Small intestine (tissue), 7 donors: ENCODE measurements around the gene TNRC6A. TPM values are rescaled to one million over a fixed set of nuclear protein-coding genes. Genes with fewer than 3 reads are reported as not detected.
A peak's percentile ranks its signal among the peaks of the same experiment; 100 is the strongest.

Experiments used
- DNase-seq, 2 donors: peaks; one replicate each; pipeline versions ENCODE4 v3.0.0 to v3.0.0-alpha.2; 2013
- FAIRE-seq: peaks from 2 replicates; lab custom pipeline; 2012; peaks lifted over from hg19 to GRCh38; lab: Jason Lieb, UNC
- H3K27ac ChIP-seq, 3 donors: one replicate each; pipeline ENCODE4 v1.5.1; 2013; ENCODE audit warnings: low read length in 2 of 3, mild to moderate bottlenecking in 2 of 3, control low read depth in 1 of 3, inconsistent platforms in 1 of 3, low read depth in 1 of 3, moderate library complexity in 1 of 3
- H3K27me3 ChIP-seq, 3 donors: one replicate each; pipeline ENCODE4 v1.6.1; 2013; ENCODE audit warnings: low read length in 3 of 3, inconsistent platforms in 1 of 3; ENCODE audit not compliant: control insufficient read depth in 3 of 3, insufficient read depth in 3 of 3
- H3K36me3 ChIP-seq, 3 donors: one replicate each; pipeline ENCODE4 v1.6.1; 2013; ENCODE audit warnings: low read length in 3 of 3, inconsistent platforms in 1 of 3, low read depth in 1 of 3, mild to moderate bottlenecking in 1 of 3, moderate library complexity in 1 of 3; ENCODE audit not compliant: control insufficient read depth in 3 of 3, insufficient read depth in 2 of 3
- H3K4me1 ChIP-seq, 3 donors: one replicate each; pipeline ENCODE4 v1.6.1; 2013; ENCODE audit warnings: low read length in 2 of 3, inconsistent platforms in 1 of 3, low read depth in 1 of 3, mild to moderate bottlenecking in 1 of 3, moderate library complexity in 1 of 3; ENCODE audit not compliant: control insufficient read depth in 3 of 3, insufficient read depth in 2 of 3
- H3K4me3 ChIP-seq, 3 donors: one replicate each; pipeline ENCODE4 v1.5.1; 2013; ENCODE audit warnings: low read length in 3 of 3, control low read depth in 1 of 3, inconsistent platforms in 1 of 3, low read depth in 1 of 3, mild to moderate bottlenecking in 1 of 3, moderate library complexity in 1 of 3
- H3K9me3 ChIP-seq, 2 donors: one replicate each; pipeline ENCODE4 v1.6.1; 2013; ENCODE audit warnings: low read depth in 1 of 2, low read length in 1 of 2; ENCODE audit not compliant: control insufficient read depth in 2 of 2, insufficient read depth in 1 of 2
- WGBS, 3 donors: extraction: QIAGEN DNeasy Blood & Tissue Kit; methylation state at CpG; one replicate each; pipeline ENCODE4 v1.1.7; 2013; 5-methylcytosine and 5-hydroxymethylcytosine counted together
- polyA plus RNA-seq, 4 donors: library from polyadenylated mRNA; stranded (reverse) in 3 of 4; unstranded in 1 of 4; fragments of 200-250 nt in 3 of 4; fragments of 120-200 nt in 1 of 4; gene quantifications; one replicate each; pipeline versions ENCODE4 v1.2.1 to v1.2.3, GENCODE V29; 2013
- donor health status: healthy with polysubstance abuse.
- donor health status: control.
- donor health status: control.
- donor health status: Bipolar disorder and iron deficiency.
- donor health status: healthy.

Gene TNRC6A
- polyA plus RNA-seq, 4 donors = 8.1 to 39.8 (median 14.1) TPM

DNA sequence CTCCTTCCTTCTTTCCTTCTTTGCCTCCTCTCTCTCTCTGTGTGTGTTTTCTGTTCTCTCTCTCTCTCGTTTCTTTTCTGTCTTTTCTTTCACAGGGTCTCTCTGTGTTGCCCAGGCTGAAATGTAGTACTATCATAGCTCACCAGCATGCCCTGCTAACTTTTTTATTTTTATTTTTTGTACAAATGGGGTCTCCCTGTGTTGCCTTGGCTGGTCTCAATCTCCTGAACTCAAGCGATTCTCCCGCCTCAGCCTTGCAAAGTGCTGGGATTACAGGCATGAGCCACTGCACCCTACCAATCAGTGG lies 117.9 kb downstream of the TNRC6A start:
- H3K9me3 ChIP-seq = no peaks in the 10 kb centered on the region
- DNase-seq (no peak), FAIRE-seq (no peak)
- H3K4me1 ChIP-seq = peaks cover 2 to 51% (median 10%) of the 10 kb centered on the region in 3 donors
- no peaks in the 10 kb centered on the region for H3K36me3 ChIP-seq
- peak overlapping the region in 2 of 3 donors; percentile 58 to 80 for H3K27ac ChIP-seq
- 78 to 81% (median 79%) methylated on average over 3 of the region's 3 CpGs for WGBS, 3 donors
- H3K4me3 ChIP-seq = peak overlapping the region in 1 of 3 donors; percentile 22
- no peaks in the 10 kb centered on the region for H3K27me3 ChIP-seq

DNA sequence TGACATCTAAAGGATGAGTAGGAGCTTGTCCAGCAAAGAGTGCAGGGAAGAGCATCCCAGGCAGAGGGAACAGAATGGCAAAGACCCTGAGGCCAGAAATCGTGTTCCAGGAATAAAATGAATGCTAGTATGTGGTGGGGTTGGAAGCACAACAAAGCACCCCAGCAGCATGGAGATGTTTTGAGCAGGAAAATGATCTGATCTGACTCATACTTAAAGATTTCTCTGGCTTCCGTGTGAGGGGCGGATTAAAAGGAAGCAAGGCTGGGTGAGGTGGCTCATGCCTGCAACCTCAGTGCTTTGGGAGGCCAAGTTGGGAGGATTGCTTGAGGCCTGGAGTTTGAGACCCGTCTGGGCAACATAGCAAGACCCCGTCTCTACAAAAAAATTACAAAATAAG lies 118.6 kb downstream of the TNRC6A start:
- Histone ChIP-seq H3K27ac (no peak overlapping the region), H3K36me3 (no peaks in the 10 kb centered on the region), H3K4me3 (peak overlapping the region in 1 of 3 donors; percentile 22), H3K4me1 (peaks cover 2 to 51% (median 10%) of the 10 kb centered on the region in 3 donors), H3K9me3 (no peaks in the 10 kb centered on the region), H3K27me3 (no peaks in the 10 kb centered on the region)
- DNase-seq (no peak), FAIRE-seq (no peak)
- 77 to 82% (median 78%) methylated on average over 5 of the region's 5 CpGs for WGBS, 3 donors

- no peak overlapping the region for H3K4me3 ChIP-seq
- no peaks in the 10 kb centered on the region for H3K36me3 ChIP-seq
- 78 to 97% (median 86%) methylated on average over 5 of the region's 5 CpGs for WGBS, 3 donors
- no peaks in the 10 kb centered on the region for H3K27me3 ChIP-seq
- H3K9me3 ChIP-seq = no peaks in the 10 kb centered on the region
- DNase-seq (no peak), FAIRE-seq (no peak)
- peaks cover 2 to 53% (median 10%) of the 10 kb centered on the region in 3 donors for H3K4me1 ChIP-seq
- H3K27ac ChIP-seq = no peak overlapping the region
Observed at GRCh38 chr16:24849641-24850040, 120.2 kb downstream of the TNRC6A start.

DNA sequence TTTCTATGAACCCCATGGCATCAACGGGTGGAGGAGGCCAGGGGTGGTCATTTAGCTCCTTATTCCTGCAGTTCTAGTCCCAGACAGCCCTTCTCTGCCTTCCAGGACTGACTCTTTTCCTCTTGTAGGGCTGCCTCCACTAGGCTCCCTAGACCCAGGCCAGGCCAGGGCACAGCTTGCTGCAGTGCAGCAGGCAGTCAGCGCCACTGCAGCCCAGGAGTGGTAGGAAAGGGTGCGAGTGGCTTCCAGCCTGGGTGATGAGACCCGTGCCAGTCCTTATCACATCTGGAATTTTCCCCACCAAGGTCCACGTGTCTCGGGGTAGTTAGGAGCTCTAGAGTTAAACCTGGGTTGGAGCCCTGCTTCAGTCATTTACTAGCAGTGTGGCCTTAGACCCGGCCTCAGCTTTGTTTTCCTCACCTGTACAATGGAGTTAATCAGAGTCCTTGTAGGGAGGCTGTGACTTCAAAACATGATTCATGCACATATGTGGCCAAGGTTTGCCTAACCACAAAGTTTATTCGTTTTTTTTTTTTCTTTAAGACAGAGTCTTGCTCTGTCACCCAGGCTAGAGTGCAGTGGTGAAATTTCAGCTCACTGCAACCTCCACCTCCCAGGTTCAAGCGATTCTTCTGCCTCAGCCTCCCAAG lies 121.0 kb downstream of the TNRC6A start:
- no peak for FAIRE-seq

DNA sequence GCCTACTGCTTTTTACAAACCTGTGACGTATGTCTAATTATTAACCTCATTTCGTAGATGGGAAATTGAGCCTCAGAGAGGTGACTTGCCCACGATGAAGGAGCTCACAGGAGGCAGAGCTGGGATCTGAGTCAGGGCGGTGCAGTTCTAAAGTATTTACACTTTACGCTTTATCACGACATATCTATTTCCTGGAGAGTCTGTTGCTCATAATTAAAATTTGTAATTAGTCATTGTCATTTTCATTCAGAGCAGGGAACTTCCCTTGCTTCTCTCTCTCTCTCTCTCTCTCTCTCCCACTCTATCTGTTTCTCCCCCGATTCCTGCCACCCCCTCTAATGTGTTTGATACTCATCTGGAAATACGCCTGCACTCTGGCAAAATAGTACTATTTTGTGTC lies 122.2 kb downstream of the TNRC6A start:
- Histone ChIP-seq H3K27me3 (no peaks in the 10 kb centered on the region), H3K36me3 (no peaks in the 10 kb centered on the region), H3K4me3 (no peak overlapping the region), H3K27ac (no peak overlapping the region), H3K4me1 (peaks cover 2 to 33% (median 5%) of the 10 kb centered on the region in 3 donors), H3K9me3 (no peaks in the 10 kb centered on the region)
- FAIRE-seq (no peak), DNase-seq (peak; percentile 31 to 54)
- 16 to 36% (median 22%) methylated on average over 8 of the region's 8 CpGs for WGBS, 3 donors

More for the DNA sequence above, 121.0 kb downstream of the TNRC6A start:
- H3K27ac ChIP-seq = no peak overlapping the region
- 69 to 75% (median 74%) methylated on average over 9 of the region's 9 CpGs for WGBS, 3 donors
- H3K9me3 ChIP-seq = no peaks in the 10 kb centered on the region
- DNase-seq = no peak
- H3K4me1 ChIP-seq = peaks cover 2 to 45% (median 5%) of the 10 kb centered on the region in 3 donors
- H3K4me3 ChIP-seq = no peak overlapping the region
- no peaks in the 10 kb centered on the region for H3K36me3 ChIP-seq
- H3K27me3 ChIP-seq = no peaks in the 10 kb centered on the region

DNA sequence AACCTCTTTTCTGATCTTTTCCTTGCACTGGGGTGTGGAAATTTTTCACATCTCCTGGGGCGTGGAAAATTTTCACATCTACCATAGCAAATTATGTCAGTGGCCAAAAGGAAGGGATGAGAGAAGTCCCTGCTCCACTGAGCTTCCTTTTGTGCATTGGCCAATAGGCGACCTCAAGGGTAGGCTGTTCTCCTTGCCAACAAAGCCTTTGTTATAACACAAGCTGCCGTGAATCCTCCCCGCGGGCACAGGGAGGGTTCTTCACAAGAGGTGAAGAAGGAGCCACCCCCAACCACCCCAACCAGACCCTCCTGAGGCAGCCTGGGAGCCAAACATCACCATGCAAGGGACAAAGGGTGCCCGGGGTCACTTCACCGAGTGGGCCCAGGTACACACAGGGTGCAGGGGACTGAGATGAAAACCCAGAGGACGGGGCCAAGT lies 122.8 kb downstream of the TNRC6A start:
- no peak for FAIRE-seq
- H3K9me3 ChIP-seq = no peaks in the 10 kb centered on the region
- no peaks in the 10 kb centered on the region for H3K27me3 ChIP-seq
- no peak overlapping the region for H3K4me3 ChIP-seq
- no peaks in the 10 kb centered on the region for H3K36me3 ChIP-seq
- 52 to 62% (median 60%) methylated on average over 8 of the region's 8 CpGs for WGBS, 3 donors
- peaks cover 0 to 32% (median 5%) of the 10 kb centered on the region in 3 donors for H3K4me1 ChIP-seq
- no peak overlapping the region for H3K27ac ChIP-seq
- DNase-seq = no peak

GRCh38 chr16:24853169-24853824 lies 123.8 kb downstream of the TNRC6A start:
- Histone ChIP-seq H3K4me1 (peaks cover 0 to 23% (median 3%) of the 10 kb centered on the region in 3 donors), H3K27me3 (no peaks in the 10 kb centered on the region), H3K36me3 (no peaks in the 10 kb centered on the region), H3K4me3 (no peak overlapping the region), H3K27ac (no peak overlapping the region), H3K9me3 (no peaks in the 10 kb centered on the region)
- DNase-seq (no peak), FAIRE-seq (no peak)
- WGBS, 3 donors = 68 to 77% (median 69%) methylated on average over 8 of the region's 8 CpGs

DNA sequence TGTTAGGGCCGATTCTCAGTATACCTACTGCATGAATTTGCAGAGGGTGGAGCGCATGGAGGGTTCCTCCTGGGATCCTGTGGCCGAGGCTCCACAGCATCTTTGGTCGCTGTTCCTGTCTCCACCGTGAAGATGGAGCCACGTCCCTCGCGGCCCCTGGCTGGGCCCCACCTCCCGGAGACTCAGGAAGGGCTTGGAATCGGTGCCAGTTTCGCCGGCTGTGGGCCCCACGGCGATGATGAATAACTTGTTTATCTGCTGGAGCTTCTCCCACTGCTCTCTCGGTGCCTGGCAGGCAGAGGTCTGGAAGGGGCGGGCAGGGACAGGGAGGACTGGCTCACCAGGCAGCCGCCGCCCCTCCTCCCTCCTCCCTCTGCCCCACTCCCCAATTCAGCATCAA lies 124.4 kb downstream of the TNRC6A start:
- no peaks in the 10 kb centered on the region for H3K9me3 ChIP-seq
- FAIRE-seq (no peak), DNase-seq (peak in 1 of 2 donors; percentile 44)
- H3K27ac ChIP-seq = no peak overlapping the region
- H3K27me3 ChIP-seq = no peaks in the 10 kb centered on the region
- H3K36me3 ChIP-seq = no peaks in the 10 kb centered on the region
- no peak overlapping the region for H3K4me3 ChIP-seq
- peaks cover 0 to 24% (median 3%) of the 10 kb centered on the region in 3 donors for H3K4me1 ChIP-seq
- WGBS, 3 donors = 7 to 18% (median 16%) methylated on average over 16 to 18 of the region's 18 CpGs
